T-helper 22 cell (primary cell): ENCODE measurements around the gene ACVRL1.
"Not testable (repeated sequence)": the region's sequence is repeated elsewhere in the genome, so short reads cannot be mapped to it uniquely, and the experiment has no call there.

ENCODE experiments used
- DNase-seq: peaks from one replicate; pipeline ENCODE4 v3.0.0-alpha.2; 2020; ENCODE audit warnings: low read depth

ACVRL1 gene

GRCh38 chr12:51874000-51874399 is 33.3 kb upstream of the ACVRL1 start:
- DNase-seq, result no peak

DNA sequence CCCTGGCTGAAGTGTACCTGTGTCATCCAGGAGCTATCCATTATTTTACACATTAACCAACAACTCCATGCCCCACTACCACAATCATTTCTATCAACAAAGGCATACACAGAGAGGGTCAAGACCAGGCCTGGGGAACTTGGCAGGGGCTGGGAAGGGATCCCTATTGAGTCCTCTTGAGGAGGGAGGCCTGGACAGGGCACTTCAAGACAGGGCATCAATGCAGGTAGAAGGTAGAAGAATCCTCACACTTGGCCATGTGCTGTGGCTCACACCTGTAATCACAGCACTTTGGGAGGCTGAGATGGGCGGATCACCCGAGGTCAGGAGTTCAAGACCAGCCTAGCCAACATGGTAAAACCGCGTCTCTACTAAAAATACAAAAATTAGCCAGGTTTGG is 32.8 kb upstream of the ACVRL1 start:
- no peak for DNase-seq

DNA sequence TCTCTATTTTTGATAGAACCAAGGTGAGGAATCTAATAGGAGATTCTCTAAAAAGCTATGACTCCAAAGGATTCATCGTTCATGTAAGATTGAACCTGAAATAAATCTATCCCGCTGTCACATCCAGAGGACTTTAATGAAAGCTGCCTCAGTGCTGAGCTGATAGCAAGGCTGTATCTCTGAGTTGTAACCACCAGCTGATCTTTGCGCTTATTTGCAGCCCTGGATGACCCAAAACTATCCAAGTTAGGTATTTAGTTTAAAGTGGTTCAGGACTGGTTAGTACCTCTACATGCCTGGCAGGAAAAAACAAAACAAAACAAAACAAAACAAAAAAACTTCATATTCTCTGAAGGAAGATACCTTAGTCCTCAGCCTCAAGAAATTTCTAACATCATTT is 28.2 kb upstream of the ACVRL1 start:
- DNase-seq, result no peak

- DNase-seq, result no peak
These were observed 24.0 kb upstream of the ACVRL1 start for GRCh38 chr12:51883295-51883694.

DNA sequence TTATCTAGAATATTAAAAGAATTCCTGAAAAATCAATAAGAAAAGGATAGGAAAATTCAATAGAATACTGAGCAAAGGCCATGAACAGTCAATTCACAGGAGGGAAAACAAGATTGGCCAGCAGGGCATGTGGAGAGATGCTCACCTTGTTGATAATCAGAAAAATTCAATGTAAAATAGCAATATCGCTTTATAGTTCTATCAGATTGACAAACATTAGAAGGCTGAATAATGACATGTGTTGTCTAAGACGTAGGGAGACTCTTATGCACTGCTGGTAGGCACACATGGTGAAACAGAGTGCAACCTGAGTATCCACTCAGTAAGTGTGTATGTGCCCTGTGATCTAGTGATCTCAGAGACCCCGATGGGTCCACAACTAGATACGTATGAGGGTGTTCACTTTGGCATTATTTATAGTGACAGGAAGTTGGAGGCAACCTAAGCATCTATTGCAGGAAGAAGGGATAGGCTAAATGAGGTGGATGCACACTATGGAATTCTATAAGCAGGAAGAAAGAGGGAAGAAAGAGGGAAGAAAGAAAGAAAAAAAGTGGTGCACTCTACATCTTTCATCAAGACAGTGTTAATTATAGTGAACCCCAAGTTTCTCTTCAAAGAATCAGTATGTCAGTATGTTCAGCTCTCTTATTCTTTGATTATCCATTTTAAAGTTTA is 23.2 kb upstream of the ACVRL1 start:
- DNase-seq, result no peak

GRCh38 chr12:51884676-51885229 is 22.6 kb upstream of the ACVRL1 start:
- DNase-seq, result no peak

DNA sequence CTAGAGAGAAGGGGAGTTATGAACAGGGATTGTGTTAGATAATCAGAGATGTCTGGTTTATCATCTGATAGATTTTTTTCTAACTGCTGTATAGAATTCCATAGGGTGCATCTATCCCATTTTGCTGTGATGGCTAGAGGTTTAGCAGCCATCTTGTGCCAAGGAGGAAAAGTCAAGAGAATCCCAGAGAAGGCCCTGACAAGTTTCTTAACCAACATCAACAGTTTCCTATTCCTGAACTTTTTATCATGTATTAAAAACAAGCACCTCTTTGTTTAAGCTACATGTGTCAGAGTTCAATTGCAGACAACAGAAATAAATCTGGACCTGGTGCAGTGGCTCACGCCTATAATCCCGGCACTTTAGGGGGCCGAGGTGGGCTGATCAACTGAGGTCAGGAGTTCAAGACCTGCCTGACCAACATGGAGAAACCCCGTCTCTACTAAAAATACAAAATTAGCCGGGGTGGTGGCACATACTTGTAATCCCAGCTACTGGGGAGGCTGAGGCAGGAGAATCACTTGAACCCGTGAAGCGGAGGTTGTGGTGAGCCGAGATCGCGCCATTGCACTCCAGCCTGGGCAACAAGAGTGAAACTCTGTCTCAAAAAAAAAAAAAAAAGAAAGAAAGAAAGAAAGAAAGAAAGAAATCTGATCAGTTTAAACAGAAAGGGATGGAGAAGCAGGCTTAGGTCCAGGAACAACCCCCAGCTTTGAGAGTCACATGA is 21.8 kb upstream of the ACVRL1 start:
- not testable (repeated sequence) for DNase-seq

- no peak for DNase-seq
These were observed 21.1 kb upstream of the ACVRL1 start for GRCh38 chr12:51886021-51886710.

DNA sequence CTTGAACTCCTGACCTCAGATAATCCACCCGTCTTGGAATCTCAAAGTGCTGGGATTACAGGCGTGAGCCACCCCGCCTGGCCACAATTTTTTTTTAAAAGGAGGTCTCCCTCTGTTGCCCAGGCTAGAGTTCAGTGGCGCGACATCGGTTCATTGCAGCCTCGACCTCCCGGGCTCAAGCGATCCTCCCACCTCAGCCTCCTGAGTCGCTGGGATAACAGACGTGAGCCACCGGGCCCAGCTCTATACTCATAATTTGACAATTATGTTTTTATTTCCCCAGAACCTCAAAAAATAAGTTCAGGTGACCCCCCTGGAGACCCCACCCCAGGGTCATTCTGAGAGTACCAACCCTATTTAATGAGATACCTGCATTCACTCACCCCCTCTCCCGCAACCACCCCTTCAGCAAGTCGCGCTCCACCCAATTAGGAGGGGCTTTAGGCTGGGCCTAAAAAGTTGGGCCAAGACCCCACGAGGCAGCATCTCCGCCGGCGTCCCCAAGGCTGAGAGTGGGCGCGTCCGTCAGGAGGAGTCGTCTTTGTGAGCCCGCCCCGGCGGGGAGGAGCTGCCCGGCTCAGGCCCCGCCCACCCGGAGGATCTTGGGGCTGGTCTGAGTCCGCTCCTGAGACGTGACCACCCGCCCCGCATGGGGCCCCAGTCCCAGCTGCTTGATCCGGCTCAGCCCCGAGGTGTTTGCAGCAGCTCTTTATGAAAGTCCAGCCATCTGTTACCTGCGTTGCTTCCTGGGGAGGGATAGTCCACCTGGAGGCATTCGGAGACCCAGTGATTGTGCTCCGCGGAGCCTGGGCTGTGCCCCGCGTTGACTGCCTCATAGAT is 19.6 kb upstream of the ACVRL1 start, which contains the start of gene ANKRD33:
ANKRD33 (plus strand) TSS at position 628 of the 840 bp plus-strand sequence; CDS start at position 712, 84 bp downstream.
- no peak for DNase-seq

DNA sequence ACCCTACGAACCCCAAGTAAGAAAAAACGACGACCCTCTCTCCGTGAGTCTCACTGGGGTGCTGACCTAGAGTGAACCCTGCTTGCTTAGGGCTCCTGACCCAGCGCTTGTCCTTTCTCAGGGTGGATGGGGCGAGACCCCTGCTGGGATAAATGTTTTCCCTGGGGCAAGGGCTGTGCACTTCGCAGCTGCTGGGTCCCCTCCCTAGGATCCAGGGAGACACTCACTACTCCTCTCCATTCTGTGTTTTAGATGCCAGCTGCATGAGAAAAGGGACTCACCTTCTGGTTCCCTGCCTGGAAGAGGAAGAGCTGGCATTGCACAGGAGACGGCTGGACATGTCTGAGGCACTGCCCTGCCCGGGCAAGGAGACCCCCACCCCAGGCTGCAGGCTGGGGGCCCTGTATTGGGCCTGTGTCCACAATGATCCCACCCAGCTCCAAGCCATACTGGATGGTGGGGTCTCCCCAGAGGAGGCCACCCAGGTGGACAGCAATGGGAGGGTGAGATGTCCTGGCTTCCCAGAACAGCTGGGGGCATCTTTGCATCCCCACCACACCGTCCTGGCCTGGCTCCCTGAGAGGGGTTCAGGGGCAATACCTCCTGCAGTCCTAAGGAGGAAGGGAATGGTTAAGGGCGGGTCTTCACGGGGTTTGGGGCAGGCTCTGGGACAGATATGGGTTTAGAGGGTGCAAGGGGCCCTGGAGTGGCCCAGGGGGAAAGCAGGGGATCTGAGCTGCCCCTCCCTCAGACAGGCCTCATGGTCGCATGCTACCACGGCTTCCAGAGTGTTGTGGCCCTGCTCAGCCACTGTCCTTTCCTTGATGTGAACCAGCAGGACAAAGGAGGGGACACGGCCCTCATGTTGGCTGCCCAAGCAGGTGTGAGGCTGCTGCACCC is 18.7 kb upstream of the ACVRL1 start:
- no peak for DNase-seq

- DNase-seq, result no peak
These were observed 17.8 kb upstream of the ACVRL1 start for GRCh38 chr12:51889216-51890132.

GRCh38 chr12:51890133-51890464 is 17.2 kb upstream of the ACVRL1 start:
- no peak for DNase-seq

GRCh38 chr12:51890511-51891171 is 16.7 kb upstream of the ACVRL1 start:
- no peak for DNase-seq

DNA sequence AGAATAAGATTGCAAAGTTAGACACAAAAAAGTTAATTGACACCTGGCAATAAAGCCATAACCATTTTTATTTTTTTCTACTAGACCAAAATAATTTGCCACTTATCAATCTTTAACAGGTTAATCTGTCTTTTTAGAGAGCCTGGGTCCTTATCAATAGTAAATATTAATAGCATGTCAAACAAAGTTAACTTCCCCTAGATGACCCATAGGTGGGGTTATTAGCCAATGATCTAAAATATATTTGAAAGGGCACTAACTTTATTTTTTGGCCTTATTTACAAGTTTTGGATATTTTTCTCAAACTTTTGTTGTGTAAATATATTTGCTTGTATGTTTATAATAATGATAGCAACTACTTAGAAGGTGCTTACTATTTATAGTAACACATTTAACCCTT is 15.5 kb upstream of the ACVRL1 start:
- no peak for DNase-seq

GRCh38 chr12:51893786-51894185 is 13.5 kb upstream of the ACVRL1 start:
- DNase-seq, result no peak

GRCh38 chr12:51895378-51896135 is 11.7 kb upstream of the ACVRL1 start:
- no peak for DNase-seq

DNA sequence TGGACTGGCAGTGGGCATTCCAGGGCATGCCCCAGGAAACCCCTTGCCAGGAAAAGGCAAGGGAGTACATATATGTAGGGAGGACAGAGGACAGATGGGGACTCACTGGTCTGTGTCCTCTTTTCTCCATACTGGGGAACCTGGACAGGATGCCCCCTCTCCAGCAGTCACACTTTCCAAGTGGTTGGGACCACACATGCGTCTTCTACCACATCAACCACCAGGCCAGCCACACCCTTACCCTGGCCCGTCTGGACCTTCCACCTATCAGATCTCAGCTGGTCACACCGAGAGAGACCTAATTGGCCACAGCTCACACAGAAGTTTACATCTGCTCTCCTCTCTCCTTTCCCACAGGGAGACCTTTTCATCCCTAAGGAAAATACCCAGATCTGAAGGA is 11.1 kb upstream of the ACVRL1 start:
- DNase-seq, result no peak

- DNase-seq, result no peak
These were observed 10.1 kb upstream of the ACVRL1 start for GRCh38 chr12:51897181-51897580.

DNA sequence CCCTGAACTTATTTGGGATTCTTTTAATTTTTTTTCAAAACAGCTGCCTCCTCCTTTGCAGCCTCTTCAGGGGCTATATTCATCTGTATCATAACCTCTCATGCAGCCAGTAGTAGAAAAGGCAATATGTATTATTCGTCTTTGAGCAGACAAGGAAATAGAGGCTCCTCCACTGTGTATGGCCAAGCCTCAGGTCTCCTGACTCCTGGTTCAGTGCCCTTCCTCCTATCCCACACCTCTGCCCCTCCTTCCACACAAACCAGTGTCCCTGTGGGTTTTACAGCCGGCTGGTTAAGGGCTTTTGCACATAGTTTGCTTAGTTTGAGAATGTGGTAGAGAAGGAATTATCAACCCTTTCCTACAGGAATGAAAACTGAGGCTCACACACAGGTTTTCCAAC is 8.8 kb upstream of the ACVRL1 start:
- DNase-seq, result no peak
